HEK293 (cell line): ENCODE results near the gene EEFSEC.
A peak's percentile ranks its signal among the peaks of the same experiment; 100 is the strongest.

Experiments
- CTCF ChIA-PET: fragments of 350-600 bp; formaldehyde crosslinking; extraction: SDS; loops from one replicate; lab custom pipeline; 2021; ENCODE audit warnings: antibody characterized with exemption; lab: Yijun Ruan, JAX
- POLR2A ChIA-PET: fragments of 300-600 bp; formaldehyde crosslinking; extraction: SDS; loops from one replicate; lab custom pipeline; 2020; ENCODE audit warnings: antibody characterized with exemption, inconsistent platforms; lab: Yijun Ruan, JAX
- H3K27ac ChIP-seq: fragments of 200-500 bp; sonication (Bioruptor generic); 2 replicates; pipeline ENCODE4 v1.5.1; 2014; ENCODE audit warnings: low read depth, low read length, control low read depth, inconsistent platforms; ENCODE audit errors: extremely low read depth
- H3K36me3 ChIP-seq, 2 experiments: fragments of 200-500 bp in 1 of 2; sonication (Bioruptor generic) in 1 of 2; 1 replicate in 1 of 2; 2 replicates in 1 of 2; pipeline ENCODE4 v1.5.1; 2014 to 2017; ENCODE audit warnings: inconsistent platforms in 2 of 2, low read length in 2 of 2; ENCODE audit not compliant: control insufficient read depth in 2 of 2, insufficient read depth in 1 of 2
- H3K4me1 ChIP-seq: fragments of 200-500 bp; sonication (Bioruptor generic); 2 replicates; pipeline ENCODE4 v1.5.1; 2014; ENCODE audit warnings: mild to moderate bottlenecking, low read length, inconsistent platforms; ENCODE audit not compliant: control insufficient read depth, insufficient read depth
- H3K4me3 ChIP-seq: 2 replicates; pipeline ENCODE4 v1.5.1; 2011; ENCODE audit warnings: low read depth, mild to moderate bottlenecking, control low read depth, low read length, moderate library complexity
- H3K9me3 ChIP-seq: fragments of 200-500 bp; sonication (Bioruptor generic); 2 replicates; pipeline ENCODE4 v1.5.1; 2014; ENCODE audit warnings: low read depth, low read length, inconsistent platforms; ENCODE audit not compliant: control insufficient read depth, insufficient read depth
- GFI1B ChIP-seq: fragments of 450-650 bp; formaldehyde crosslinking; IDR thresholded peaks from 2 replicates; pipeline ENCODE4 v1.5.1; 2016; ENCODE audit warnings: missing biosample characterization, missing genetic modification characterization
- GLIS1 ChIP-seq: fragments of 450-650 bp; formaldehyde crosslinking; IDR thresholded peaks from 2 replicates; pipeline ENCODE4 v1.5.1; 2016; ENCODE audit warnings: missing biosample characterization, missing genetic modification characterization
- PRDM10 ChIP-seq: fragments of 450-650 bp; formaldehyde crosslinking; IDR thresholded peaks from 2 replicates; pipeline ENCODE4 v1.5.1; 2016; ENCODE audit warnings: missing biosample characterization, missing genetic modification characterization
- SCRT1 ChIP-seq: fragments of 450-650 bp; formaldehyde crosslinking; IDR thresholded peaks from 2 replicates; pipeline ENCODE4 v1.5.1; 2016; ENCODE audit warnings: missing biosample characterization, missing genetic modification characterization, borderline replicate concordance
- SP2 ChIP-seq: fragments of 450-650 bp; formaldehyde crosslinking; IDR thresholded peaks from 2 replicates; pipeline ENCODE4 v1.5.1; 2016; ENCODE audit warnings: missing biosample characterization, missing genetic modification characterization
- SP7 ChIP-seq: fragments of 450-650 bp; formaldehyde crosslinking; IDR thresholded peaks from 2 replicates; pipeline ENCODE4 v1.5.1; 2016; ENCODE audit warnings: missing biosample characterization, missing genetic modification characterization
- TRIM28 ChIP-seq: IDR thresholded peaks from 2 replicates; pipeline ENCODE4 v1.6.1; 2011; ENCODE audit warnings: low read length, control low read depth, borderline replicate concordance
- ZBTB1 ChIP-seq: fragments of 450-650 bp; formaldehyde crosslinking; IDR thresholded peaks from 2 replicates; pipeline ENCODE4 v1.5.1; 2016; ENCODE audit warnings: missing biosample characterization, missing genetic modification characterization
- ZBTB17 ChIP-seq: fragments of 450-650 bp; formaldehyde crosslinking; IDR thresholded peaks from 2 replicates; pipeline ENCODE4 v1.5.1; 2016; ENCODE audit warnings: missing biosample characterization, missing genetic modification characterization
- ZBTB26 ChIP-seq: fragments of 450-650 bp; formaldehyde crosslinking; optimal IDR thresholded peaks from 2 replicates; pipeline ENCODE3; 2016; ENCODE audit warnings: missing biosample characterization, mild to moderate bottlenecking, missing genetic modification characterization
- ZFP41 ChIP-seq: fragments of 450-650 bp; formaldehyde crosslinking; IDR thresholded peaks from 2 replicates; pipeline ENCODE4 v1.5.1; 2016; ENCODE audit warnings: missing biosample characterization, missing genetic modification characterization, borderline replicate concordance
- ZNF16 ChIP-seq: fragments of 450-650 bp; formaldehyde crosslinking; IDR thresholded peaks from 2 replicates; pipeline ENCODE4 v1.5.1; 2016; ENCODE audit warnings: low read depth, missing biosample characterization, missing genetic modification characterization
- ZNF174 ChIP-seq: fragments of 450-650 bp; formaldehyde crosslinking; IDR thresholded peaks from 2 replicates; pipeline ENCODE4 v1.5.0; 2017; ENCODE audit warnings: missing biosample characterization, mild to moderate bottlenecking, missing genetic modification characterization
- ZNF24 ChIP-seq: fragments of 450-650 bp; formaldehyde crosslinking; IDR thresholded peaks from 2 replicates; pipeline ENCODE4 v1.5.1; 2016; ENCODE audit warnings: missing biosample characterization, missing genetic modification characterization
- ZNF248 ChIP-seq: fragments of 450-650 bp; formaldehyde crosslinking; IDR thresholded peaks from 2 replicates; pipeline ENCODE4 v1.5.1; 2017; ENCODE audit warnings: missing biosample characterization, missing genetic modification characterization
- ZNF26 ChIP-seq: fragments of 450-650 bp; formaldehyde crosslinking; IDR thresholded peaks from 2 replicates; pipeline ENCODE4 v1.5.1; 2016; ENCODE audit warnings: missing biosample characterization, missing genetic modification characterization
- ZNF292 ChIP-seq: fragments of 450-650 bp; formaldehyde crosslinking; IDR thresholded peaks from 2 replicates; pipeline ENCODE4 v1.5.1; 2016; ENCODE audit warnings: low read depth, missing biosample characterization, missing genetic modification characterization, borderline replicate concordance
- ZNF324 ChIP-seq: fragments of 450-650 bp; formaldehyde crosslinking; IDR thresholded peaks from 2 replicates; pipeline ENCODE4 v1.5.1; 2016; ENCODE audit warnings: missing biosample characterization, missing genetic modification characterization
- ZNF366 ChIP-seq: fragments of 450-650 bp; formaldehyde crosslinking; conservative IDR thresholded peaks from 2 replicates; pipeline ENCODE4 v1.5.1; 2016; ENCODE audit warnings: missing biosample characterization, missing genetic modification characterization
- ZNF433 ChIP-seq: fragments of 450-650 bp; formaldehyde crosslinking; IDR thresholded peaks from 2 replicates; pipeline ENCODE4 v1.5.1; 2016; ENCODE audit warnings: missing biosample characterization, missing genetic modification characterization, low read depth
- ZNF514 ChIP-seq: fragments of 450-650 bp; formaldehyde crosslinking; IDR thresholded peaks from 2 replicates; pipeline ENCODE4 v1.5.1; 2016; ENCODE audit warnings: missing biosample characterization, missing genetic modification characterization
- ZNF585B ChIP-seq: fragments of 450-650 bp; formaldehyde crosslinking; IDR thresholded peaks from 2 replicates; pipeline ENCODE4 v1.5.1; 2016; ENCODE audit warnings: missing biosample characterization, missing genetic modification characterization
- ZNF629 ChIP-seq: fragments of 450-650 bp; formaldehyde crosslinking; IDR thresholded peaks from 2 replicates; pipeline ENCODE4 v1.5.1; 2017; ENCODE audit warnings: missing biosample characterization, missing genetic modification characterization
- ZNF664 ChIP-seq: fragments of 450-650 bp; formaldehyde crosslinking; IDR thresholded peaks from 2 replicates; pipeline ENCODE4 v1.5.1; 2016; ENCODE audit warnings: missing biosample characterization, missing genetic modification characterization
- ZNF704 ChIP-seq: fragments of 450-650 bp; formaldehyde crosslinking; IDR thresholded peaks from 2 replicates; pipeline ENCODE4 v1.5.1; 2016; ENCODE audit warnings: missing biosample characterization, missing genetic modification characterization
- ZNF791 ChIP-seq: fragments of 450-650 bp; formaldehyde crosslinking; IDR thresholded peaks from 2 replicates; pipeline ENCODE4 v1.5.1; 2016; ENCODE audit warnings: missing biosample characterization, missing genetic modification characterization

EEFSEC gene

GRCh38 chr3:128423525-128424147 is 270.4 kb downstream of the EEFSEC start:
- Histone ChIP-seq H3K27ac (no peak overlapping the region), H3K36me3 (no peaks in the 10 kb centered on the region), H3K4me1 (no peaks in the 10 kb centered on the region), H3K4me3 (no peak overlapping the region), H3K9me3 (no peaks in the 10 kb centered on the region)
- ChIA-PET CTCF (interaction anchor here (1.0 kb wide), 1 partner anchor 20 kb away, joined by 3 read pairs; no protein-coding TSS in a partner anchor), POLR2A (no interaction called here)
- 0 out of 2 replicates have a peak, but pooled peaks have one; percentile 16 for TF ChIP-seq PRDM10 (tag by site-specific recombination)
- TF ChIP-seq ZNF433 = no peak
- TF ChIP-seq ZBTB17 (tag by site-specific recombination) = peak; percentile 10; the same call in 1 of the 2 replicates

- CTCF ChIA-PET = interaction anchor here (1.2 to 3.9 kb wide), 4 partner anchors 72 to 184 kb away, joined by 3 to 19 read pairs (median 10); no protein-coding TSS in a partner anchor
- H3K27ac ChIP-seq = no peak overlapping the region
- no peak overlapping the region for H3K4me3 ChIP-seq
- no peaks in the 10 kb centered on the region for H3K4me1 ChIP-seq
- H3K36me3 ChIP-seq = no peaks in the 10 kb centered on the region
- no peaks in the 10 kb centered on the region for H3K9me3 ChIP-seq
- POLR2A ChIA-PET = no interaction called here
- TF ChIP-seq ZBTB1 (tag by site-specific recombination) (no peak), ZNF629 (tag by site-specific recombination) (peak; percentile 72), ZFP41 (tag by site-specific recombination) (no peak), ZBTB17 (tag by site-specific recombination) (peak; percentile 50), ZNF248 (tag by site-specific recombination) (no peak), ZNF26 (tag by site-specific recombination) (no peak), ZNF292 (no peak), ZNF791 (tag by site-specific recombination) (no peak), ZNF24 (tag by site-specific recombination) (peak; percentile 61; the same call in 1 of the 2 replicates), ZNF704 (tag by site-specific recombination) (no peak), SP7 (peak; percentile 73; the same call in 1 of the 2 replicates), SP2 (tag by site-specific recombination) (peak; percentile 60), ZNF664 (tag by site-specific recombination) (no peak), TRIM28 (peak; percentile 36; the same call in 1 of the 2 replicates), GLIS1 (peak; percentile 51), ZNF174 (tag by site-specific recombination) (no peak), ZNF324 (no peak), ZNF16 (tag by site-specific recombination) (no peak), ZBTB26 (tag by site-specific recombination) (peak; percentile 9), GFI1B (tag by site-specific recombination) (peak; percentile 32; the same call in 1 of the 2 replicates), ZNF514 (tag by site-specific recombination) (no peak), ZNF366 (tag by site-specific recombination) (no peak), ZNF585B (tag by site-specific recombination) (no peak), SCRT1 (tag by site-specific recombination) (no peak)
Measured at GRCh38 chr3:128424508-128425069, 271.3 kb downstream of the EEFSEC start.
